Measurements from ENCODE around the gene RAP1GAP2. TPM values are rescaled to one million over a fixed set of nuclear protein-coding genes. Genes with fewer than 3 reads are reported as not detected.
A peak's percentile ranks its signal among the peaks of the same experiment; 100 is the strongest.

Gene RAP1GAP2
- total and polyA plus RNA-seq, 7 donors, result 0.25 to 2.0 (median 0.84) TPM

DNA sequence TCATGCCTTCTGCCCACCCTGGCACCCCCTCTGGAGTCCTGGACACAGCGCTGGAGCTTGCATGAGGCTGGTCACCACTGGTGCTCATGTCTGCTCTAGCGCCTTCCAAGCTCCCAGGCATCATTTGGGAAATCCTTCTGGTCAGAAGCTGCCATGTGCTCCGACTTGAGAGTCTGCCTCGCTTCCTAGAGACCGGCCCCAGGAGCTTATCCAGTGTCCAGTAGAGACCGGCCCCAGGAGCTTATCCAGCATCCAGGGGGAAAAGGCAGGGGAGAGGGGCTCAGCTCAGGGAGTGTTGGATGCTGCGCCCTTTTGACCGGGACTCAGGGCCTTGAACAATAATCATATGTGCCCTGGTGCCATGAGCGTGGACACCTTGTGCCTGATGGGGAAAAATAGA lies 106.3 kb downstream of the RAP1GAP2 start:
- intact Hi-C loops (cut with DNase I), result no loop called here
- Histone ChIP-seq H3K9me3 (no peaks in the 10 kb centered on the region), H3K36me3 (ENCODE audit: insufficient read depth in 1 of 2, low read depth in 1 of 2) (no peaks in the 10 kb centered on the region), H3K4me3 (no peak overlapping the region), H3K27me3 (ENCODE audit: insufficient read depth in 3 of 3, low read length in 2 of 3) (peaks cover 0 to 9% (median 7%) of the 10 kb centered on the region in 3 donors), H3K27ac (no peak overlapping the region), H3K4me1 (no peaks in the 10 kb centered on the region)
- ATAC-seq (no peak), DNase-seq (no peak)
- TF ChIP-seq, protein P1, sequence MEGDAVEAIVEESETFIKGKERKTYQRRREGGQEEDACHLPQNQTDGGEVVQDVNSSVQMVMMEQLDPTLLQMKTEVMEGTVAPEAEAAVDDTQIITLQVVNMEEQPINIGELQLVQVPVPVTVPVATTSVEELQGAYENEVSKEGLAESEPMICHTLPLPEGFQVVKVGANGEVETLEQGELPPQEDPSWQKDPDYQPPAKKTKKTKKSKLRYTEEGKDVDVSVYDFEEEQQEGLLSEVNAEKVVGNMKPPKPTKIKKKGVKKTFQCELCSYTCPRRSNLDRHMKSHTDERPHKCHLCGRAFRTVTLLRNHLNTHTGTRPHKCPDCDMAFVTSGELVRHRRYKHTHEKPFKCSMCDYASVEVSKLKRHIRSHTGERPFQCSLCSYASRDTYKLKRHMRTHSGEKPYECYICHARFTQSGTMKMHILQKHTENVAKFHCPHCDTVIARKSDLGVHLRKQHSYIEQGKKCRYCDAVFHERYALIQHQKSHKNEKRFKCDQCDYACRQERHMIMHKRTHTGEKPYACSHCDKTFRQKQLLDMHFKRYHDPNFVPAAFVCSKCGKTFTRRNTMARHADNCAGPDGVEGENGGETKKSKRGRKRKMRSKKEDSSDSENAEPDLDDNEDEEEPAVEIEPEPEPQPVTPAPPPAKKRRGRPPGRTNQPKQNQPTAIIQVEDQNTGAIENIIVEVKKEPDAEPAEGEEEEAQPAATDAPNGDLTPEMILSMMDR (IDR thresholded peaks at IDR 0.05), result no peak
- 93 to 97% (median 96%) methylated on average over 9 of the region's 9 CpGs for WGBS, 3 donors

DNA sequence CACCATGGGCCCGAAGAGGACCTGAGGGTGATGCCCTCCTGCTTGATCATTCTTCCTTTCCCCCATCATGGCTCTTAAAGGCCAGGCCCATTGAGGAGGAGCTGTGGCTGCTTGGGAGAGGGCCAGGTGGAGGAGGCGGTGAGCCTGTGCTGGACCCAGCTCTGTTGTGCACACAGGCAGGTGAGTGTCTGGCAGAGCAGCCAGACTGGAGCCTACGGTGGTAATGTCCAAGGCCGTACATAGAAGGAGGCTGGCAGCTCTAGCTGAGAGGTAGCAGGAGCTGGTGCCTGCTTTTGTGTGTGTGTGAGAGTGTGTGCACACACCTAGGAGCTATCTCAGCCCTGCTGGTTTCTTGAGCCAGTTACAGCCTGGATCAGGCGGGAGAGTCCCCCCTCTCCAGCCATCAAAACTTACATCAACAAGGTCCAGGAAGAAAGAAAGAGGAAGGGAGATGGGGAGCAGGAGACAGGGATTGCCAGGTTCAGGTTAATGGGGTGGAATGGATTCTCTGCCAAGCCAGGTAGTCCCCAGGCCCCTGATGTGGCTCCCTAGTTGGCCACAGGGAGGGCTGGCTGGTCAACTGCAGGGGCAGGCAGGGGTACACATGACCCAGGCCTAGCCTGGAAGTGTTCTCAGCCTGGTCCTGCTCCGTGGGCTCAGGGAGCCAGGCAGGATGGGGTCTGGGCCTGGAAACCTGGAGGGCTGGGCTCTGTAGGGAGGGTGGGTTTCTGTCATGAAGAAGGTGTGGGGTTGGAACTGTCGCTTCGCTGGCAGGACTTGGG lies 107.1 kb downstream of the RAP1GAP2 start:
- Histone ChIP-seq H3K4me1 (no peaks in the 10 kb centered on the region), H3K4me3 (no peak overlapping the region), H3K9me3 (no peaks in the 10 kb centered on the region), H3K27ac (no peak overlapping the region), H3K27me3 (ENCODE audit: insufficient read depth in 3 of 3, low read length in 2 of 3) (peaks cover 0 to 9% (median 5%) of the 10 kb centered on the region in 3 donors), H3K36me3 (ENCODE audit: insufficient read depth in 1 of 2, low read depth in 1 of 2) (no peaks in the 10 kb centered on the region)
- 69 to 80% (median 75%) methylated on average over 8 of the region's 8 CpGs for WGBS, 3 donors
- DNase-seq (no peak), ATAC-seq (no peak)
- intact Hi-C loops (cut with DNase I), result no loop called here
- TF ChIP-seq, protein P1 (IDR thresholded peaks at IDR 0.05), result no peak

DNA sequence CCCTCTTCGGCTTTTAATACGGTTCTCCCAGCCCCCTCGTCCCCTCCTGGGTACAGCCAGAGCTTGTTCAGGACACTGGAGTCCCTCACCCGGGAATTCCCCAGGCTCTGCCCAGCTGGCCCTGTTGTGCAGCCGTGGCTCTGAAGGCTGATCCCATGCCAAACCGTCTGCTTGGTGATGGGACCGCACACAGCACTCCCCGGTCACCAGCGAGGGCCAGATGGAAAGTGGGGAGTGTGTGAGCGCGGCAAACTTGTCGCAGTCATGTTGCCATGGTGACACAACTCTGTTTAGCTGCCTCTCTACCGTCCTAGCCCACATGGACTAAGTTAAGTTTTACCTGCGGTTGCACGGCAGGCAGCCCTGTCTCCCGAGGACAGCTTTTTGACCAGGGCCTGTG lies 107.9 kb downstream of the RAP1GAP2 start:
- ATAC-seq (peak in 1 of 4 donors; percentile 56), DNase-seq (no peak)
- Histone ChIP-seq H3K27me3 (ENCODE audit: insufficient read depth in 3 of 3, low read length in 2 of 3) (peaks cover 0 to 11% (median 5%) of the 10 kb centered on the region in 3 donors), H3K4me1 (no peaks in the 10 kb centered on the region), H3K4me3 (no peak overlapping the region), H3K27ac (no peak overlapping the region), H3K9me3 (no peaks in the 10 kb centered on the region), H3K36me3 (ENCODE audit: insufficient read depth in 1 of 2, low read depth in 1 of 2) (no peaks in the 10 kb centered on the region)
- intact Hi-C loops (cut with DNase I), result no loop called here
- TF ChIP-seq, protein P1 (IDR thresholded peaks at IDR 0.05), result no peak
- WGBS, 3 donors, result 10 to 29% (median 17%) methylated on average over 16 of the region's 16 CpGs

DNA sequence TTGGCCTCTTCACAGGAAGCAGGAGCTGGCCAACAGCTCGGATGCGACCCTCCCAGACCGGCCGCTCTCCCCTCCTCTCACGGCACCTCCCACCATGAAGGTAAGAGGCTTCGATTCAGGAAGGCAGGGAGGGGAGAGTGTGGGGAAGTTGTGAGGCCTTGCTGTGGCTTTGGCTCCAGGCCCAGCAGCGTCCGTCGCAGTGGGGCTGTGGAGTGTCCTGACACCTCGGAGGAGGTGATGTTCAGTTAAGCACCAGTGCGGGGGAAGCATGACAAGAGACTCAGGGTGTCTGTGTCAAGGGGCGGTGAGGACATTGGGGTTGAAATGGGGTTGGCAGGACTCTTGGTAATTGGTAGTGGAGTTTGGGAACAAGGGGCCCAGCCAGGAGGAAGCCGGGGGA lies 109.0 kb downstream of the RAP1GAP2 start:
- intact Hi-C loops (cut with DNase I), result no loop called here
- WGBS, 3 donors, result 53 to 61% (median 57%) methylated on average over 13 of the region's 13 CpGs
- no peak for ATAC-seq
- Histone ChIP-seq H3K27ac (no peak overlapping the region), H3K36me3 (ENCODE audit: insufficient read depth in 1 of 2, low read depth in 1 of 2) (no peaks in the 10 kb centered on the region), H3K4me3 (no peak overlapping the region), H3K4me1 (no peaks in the 10 kb centered on the region), H3K9me3 (no peaks in the 10 kb centered on the region), H3K27me3 (ENCODE audit: insufficient read depth in 3 of 3, low read length in 2 of 3) (peaks cover 0 to 11% (median 5%) of the 10 kb centered on the region in 3 donors)
- no peak for DNase-seq
- TF ChIP-seq, protein P1 (IDR thresholded peaks at IDR 0.05), result no peak

Measured in psoas muscle (tissue), 8 donors.